CD4-positive, alpha-beta T cell treated with Interleukin-4 for 1 hour (primary cell): ENCODE results near the gene ZNF444.
"Not testable (repeated sequence)": the region's sequence is repeated elsewhere in the genome, so short reads cannot be mapped to it uniquely, and the experiment has no call there.

Experiments
- DNase-seq, 2 donors: peaks; one replicate each; pipeline ENCODE4 v3.0.0-alpha.2; 2020 to 2022

Gene ZNF444

DNA sequence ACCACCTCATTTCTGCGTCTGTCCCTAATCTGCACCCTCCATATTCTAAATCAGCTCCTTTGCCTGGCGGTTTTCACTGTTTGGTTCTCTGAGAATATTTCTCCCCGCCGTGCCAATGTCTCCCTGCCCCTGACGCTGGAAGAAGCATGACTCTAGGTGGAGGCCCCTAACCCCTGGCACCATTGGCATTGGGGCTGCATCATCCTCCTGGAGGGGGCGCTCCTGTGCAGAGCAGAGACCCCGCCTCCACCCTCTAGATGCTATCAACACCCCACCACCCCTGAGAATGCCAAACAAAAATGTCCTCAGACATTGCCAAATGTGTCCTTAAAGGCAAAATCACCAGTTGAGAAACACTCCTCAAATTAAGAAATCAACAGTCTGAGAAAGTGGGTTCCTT is 50.0 kb downstream of the ZNF444 start:
- no peak for DNase-seq

DNA sequence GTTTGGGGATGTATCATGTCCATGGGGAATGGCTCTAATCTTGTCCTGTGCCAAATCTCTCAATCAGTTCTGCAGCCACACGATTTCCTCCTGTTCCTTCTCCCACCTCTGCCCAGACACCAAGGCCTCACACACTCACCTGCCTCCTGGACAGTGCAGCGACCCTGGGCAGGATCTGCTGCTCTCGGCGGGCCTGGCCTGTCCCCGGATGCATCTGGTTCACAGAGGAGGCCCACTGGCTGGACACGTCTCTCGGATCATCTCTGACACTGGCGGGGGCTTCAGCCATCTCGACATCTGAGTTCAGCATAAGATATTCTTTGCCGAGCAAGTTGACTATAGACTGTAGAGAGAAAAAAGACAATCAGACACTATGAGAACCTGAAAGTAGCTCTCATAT is 50.6 kb downstream of the ZNF444 start:
- DNase-seq: no peak

DNA sequence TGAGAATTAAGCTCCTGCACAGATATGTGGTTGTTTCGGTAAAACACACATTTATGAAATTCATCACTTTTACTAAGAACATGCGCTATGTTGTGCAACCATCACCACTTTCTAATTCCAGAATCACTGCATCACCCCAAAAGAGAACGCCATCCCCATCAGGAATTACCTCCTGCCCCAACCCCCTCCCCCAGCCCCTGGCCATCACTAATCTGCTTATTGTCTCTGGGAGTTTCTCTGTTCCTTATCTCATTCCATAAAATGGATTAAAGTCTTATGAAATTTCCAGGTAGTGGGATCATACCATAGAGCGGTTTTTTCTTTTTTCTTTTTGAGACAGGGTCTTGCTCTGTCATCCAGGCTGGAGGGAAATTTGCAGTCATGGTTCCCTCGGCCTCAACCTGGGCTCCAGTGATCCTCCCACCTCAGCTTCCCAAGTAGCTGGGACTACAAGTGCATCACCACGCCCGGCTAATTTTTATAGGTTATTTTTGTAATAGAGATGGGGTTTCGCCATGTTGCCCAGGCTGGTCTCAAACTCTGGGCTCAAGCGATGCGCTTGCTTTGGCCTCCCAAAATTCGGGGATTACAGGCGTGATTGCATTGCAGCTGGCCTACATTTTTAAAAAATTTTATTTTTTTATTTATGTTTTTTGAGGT is 53.0 kb downstream of the ZNF444 start:
- no peak for DNase-seq

DNA sequence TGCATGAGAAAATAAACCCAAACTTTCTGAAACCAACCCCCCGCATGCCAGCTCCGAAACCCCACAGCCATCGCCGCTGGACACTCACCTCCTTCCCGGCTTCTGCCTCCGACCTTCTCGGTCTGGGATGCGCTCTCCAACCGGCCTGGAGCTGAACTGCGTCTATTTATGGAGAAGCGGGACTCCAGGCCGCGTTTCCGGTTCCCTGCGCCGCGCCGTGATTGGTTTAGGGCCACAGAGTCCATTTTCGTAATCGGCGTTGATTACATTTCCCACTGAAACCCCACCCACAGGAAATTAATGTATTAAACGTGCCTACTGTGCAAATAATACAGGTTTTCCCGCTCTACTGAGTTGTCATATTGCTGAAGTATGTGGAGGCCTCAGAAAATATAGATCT is 56.6 kb downstream of the ZNF444 start, which contains the start of gene ZSCAN5B:
TSS of gene ZSCAN5B (minus strand) at position 138 of the 400 bp plus-strand sequence. CDS start 4,731 bp downstream, outside the sequence.
- DNase-seq: not testable (repeated sequence)

DNA sequence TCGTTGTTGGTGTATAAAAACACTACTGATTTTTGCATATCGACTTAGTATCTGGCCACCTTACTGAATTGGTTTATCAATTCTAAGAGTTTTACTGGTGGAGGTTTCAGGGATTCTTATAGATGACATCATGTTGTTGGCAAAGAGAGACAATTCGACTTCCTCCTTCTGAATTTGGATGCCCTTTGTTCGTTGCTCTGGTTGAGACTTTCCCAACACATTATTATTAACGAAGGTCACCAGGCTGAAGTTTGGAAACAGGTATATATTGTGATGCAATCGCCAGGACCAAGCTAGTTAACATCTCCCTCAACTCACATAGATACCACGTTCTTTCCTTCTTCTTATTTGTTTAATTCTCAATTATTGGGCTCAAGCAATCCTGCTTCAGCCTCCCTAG is 58.6 kb downstream of the ZNF444 start:
- DNase-seq: no peak

DNA sequence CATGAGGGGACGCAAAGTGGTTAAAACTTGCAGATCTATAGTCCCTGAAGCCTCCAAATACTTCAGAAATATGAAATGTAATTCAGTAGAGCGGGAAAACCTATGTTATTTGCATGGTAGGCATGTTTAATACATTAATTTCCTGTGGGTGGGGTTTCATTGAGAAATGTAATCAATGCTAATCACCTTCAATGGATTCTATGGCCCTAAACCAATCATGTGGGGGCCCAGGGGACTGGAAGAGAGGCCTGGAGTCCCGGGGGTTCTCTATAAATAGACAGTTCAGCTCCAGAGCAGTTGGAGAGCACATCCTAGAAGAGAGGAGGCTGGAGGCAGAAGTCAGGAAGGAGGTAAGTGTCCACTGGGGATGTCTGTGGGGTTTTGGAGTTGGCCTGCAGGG is 60.9 kb downstream of the ZNF444 start, which contains the start of gene ZSCAN5C:
TSS of gene ZSCAN5C (plus strand) at position 301 of the 400 bp plus-strand sequence. CDS start 3,641 bp downstream, outside the sequence.
- DNase-seq: no peak

DNA sequence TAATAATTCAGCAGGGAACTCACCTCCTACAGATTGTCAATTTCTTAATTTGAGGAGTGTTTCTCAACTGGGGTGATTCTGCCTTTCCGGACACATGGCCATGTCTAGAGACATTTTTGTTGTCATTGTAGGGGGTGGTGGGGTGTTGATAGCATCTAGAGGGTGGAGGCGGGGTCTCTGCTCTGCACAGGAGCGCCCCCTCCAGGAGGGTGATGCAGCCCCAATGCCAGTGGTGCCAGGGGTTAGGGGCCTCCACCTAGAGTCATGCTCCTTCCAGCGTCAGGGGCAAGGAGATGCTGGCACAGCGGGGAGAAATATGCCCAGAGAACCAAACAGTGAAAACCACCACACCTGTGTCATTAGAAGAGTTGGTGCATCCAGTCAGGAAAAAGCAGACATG is 66.5 kb downstream of the ZNF444 start:
- DNase-seq: not testable (repeated sequence)

DNA sequence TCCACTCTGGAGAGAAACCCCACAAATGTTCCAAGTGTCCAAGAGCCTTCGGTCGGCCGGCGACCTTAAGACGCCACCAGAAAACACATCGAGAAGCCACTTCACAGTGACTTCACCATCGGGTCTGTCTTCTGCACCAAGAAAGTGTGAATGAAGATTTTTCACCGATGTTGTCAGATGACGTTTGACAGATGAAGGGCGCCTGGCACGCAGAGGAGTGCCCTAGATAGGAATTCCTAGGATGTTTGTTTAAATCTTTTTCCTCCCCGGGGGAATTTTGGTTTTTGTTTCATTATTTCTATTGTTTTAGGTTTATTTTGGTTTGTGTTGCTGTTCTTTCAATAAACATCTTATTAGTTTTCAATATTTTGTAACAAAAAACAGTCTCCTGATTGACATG is 68.0 kb downstream of the ZNF444 start:
- DNase-seq: no peak

DNA sequence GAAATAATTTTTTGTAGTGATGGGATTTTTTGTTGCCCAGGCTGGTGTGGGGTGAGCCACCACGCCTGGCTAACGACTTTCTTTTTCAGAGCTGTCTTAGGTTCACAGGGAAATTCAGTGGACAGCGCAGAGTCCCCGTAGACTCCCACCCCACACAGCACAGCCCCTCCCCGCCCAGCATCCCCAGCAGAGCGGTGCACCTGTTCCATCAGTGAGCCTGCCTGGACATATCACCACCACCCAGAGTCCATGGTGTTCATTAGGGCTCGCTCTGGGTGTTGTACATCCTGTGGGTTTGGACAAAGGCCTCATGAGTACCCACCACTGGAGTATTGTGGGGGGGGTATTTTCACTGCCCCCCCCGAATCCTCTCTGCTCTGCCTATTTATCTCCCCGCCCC is 68.9 kb downstream of the ZNF444 start:
- DNase-seq: not testable (repeated sequence)
